PFSK-1 (cell line): ENCODE results near the gene MRGPRG.

ENCODE experiments used
- POLR2AphosphoS5 ChIP-seq: IDR thresholded peaks from 2 replicates; pipeline ENCODE4 v1.6.1; 2012; ENCODE audit warnings: low read depth, mild to moderate bottlenecking, control low read depth, low read length, moderate library complexity
- TAF1 ChIP-seq: IDR thresholded peaks from 2 replicates; pipeline ENCODE4 v1.6.1; 2012; ENCODE audit warnings: low read length, control low read depth, borderline replicate concordance; ENCODE audit not compliant: insufficient read depth

DNA sequence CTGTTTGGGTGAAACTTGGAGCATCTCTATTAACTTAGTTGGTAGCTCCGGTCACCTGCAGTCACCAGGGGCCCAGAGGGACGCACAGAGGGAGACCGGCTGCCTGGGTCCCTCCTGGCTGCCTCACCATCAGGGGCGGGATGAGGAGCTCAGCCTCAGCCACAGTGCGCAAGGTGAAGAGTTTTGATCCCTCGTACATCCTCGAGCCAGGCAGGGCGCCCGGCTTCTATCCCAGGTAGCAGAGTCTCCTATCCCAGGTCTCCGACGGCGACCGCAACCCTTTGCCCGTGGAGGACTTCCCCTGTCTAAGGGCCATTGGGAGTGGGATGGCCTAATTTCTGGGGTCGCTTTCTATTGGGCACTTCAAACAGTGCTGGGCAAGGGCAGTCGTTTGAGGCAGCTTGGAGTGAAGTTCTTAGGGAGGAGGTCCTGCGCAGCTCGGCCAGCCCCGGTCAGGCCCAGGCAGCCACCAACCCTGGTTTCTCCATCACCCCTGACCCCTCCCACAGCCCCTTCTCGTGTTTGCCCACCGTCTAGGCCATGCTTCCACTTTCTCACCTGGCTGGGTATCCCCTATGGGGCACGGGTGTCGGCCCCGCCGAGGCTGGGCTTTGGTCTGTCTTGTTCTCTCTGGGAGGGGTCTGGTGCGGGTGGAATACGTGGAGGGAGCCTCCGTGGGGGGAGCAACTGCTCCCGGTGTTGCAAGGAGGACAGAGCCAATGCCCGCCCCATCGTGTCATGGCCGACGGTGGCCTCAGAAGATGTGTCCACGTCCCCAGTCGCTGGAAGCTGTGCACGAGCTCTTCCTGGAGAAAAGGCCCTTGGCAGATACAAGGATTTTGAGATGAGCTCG is 3.6 kb upstream of the MRGPRG start:
- no peak for TF ChIP-seq POLR2AphosphoS5
- no peak for TF ChIP-seq TAF1
